Spleen (tissue), 7 donors: ENCODE data around the gene PIGW.

ENCODE experiments used
- CTCF ChIP-seq, 11 experiments: fragments of 200-600 bp in 7 of 11; fragments of 450-650 bp in 4 of 11; sonication (generic) in 4 of 11; IDR thresholded peaks in 8 of 11; conservative IDR thresholded peaks in 3 of 11; 1 replicate in 7 of 11; 2 replicates in 4 of 11; pipeline versions ENCODE4 v1.4.0 to v1.8.0; 2016 to 2021; ENCODE audit warnings: antibody characterized with exemption in 11 of 11, inconsistent platforms in 4 of 11, mild to moderate bottlenecking in 1 of 11
- POLR2A ChIP-seq, 3 donors: fragments of 450-650 bp; IDR thresholded peaks; one replicate each; pipeline ENCODE4 v1.5.1; 2017; ENCODE audit warnings: antibody characterized with exemption in 3 of 3, mild to moderate bottlenecking in 1 of 3
- donor health status: DM: no; HTN: no; CAD: no; lungs with moderate emphysema.
- donor health status: DM: no; HTN: no; CAD: no.
- donor health status: DM: no; HTN: no; CAD: no.

GRCh38 chr17:36546418-36547093 lies 11.8 kb downstream of the PIGW start:
- no peak for TF ChIP-seq CTCF (IDR thresholded peaks at IDR 0.05 in 8 of 11, conservative IDR thresholded peaks at IDR 0.05 in 3 of 11)
- no peak for TF ChIP-seq POLR2A (IDR thresholded peaks at IDR 0.05)
